GM15510 (cell line): ENCODE measurements around the gene CLASP2.

Experiments used
- POLR2A ChIP-seq: IDR thresholded peaks from 3 replicates; pipeline ENCODE4 v1.6.1; 2011; ENCODE audit warnings: borderline replicate concordance; ENCODE audit not compliant: insufficient read length; ENCODE audit errors: extremely low read depth

The CLASP2 gene

DNA sequence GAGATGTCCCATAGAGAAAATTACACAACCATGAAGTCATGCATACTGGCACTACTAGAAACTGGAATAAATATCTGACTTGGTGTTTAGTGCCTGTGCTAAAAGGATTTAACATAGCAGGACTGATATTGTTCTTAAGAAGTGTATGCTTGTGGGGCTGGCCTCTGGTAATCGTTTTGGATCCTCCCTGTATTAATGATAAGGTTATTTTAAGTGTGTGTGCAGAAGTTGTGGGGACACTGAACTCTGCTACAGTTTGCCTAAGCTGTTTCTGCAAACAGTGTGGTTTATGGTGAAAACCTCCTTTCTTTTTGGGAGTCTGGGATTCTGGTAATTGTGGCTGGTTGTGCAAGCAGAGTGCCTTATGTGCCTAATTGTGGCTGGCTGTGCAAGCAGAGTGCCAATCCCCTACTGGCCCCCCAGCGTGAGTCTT, 120.8 kb downstream of the CLASP2 start:
- TF ChIP-seq POLR2A, result no peak

DNA sequence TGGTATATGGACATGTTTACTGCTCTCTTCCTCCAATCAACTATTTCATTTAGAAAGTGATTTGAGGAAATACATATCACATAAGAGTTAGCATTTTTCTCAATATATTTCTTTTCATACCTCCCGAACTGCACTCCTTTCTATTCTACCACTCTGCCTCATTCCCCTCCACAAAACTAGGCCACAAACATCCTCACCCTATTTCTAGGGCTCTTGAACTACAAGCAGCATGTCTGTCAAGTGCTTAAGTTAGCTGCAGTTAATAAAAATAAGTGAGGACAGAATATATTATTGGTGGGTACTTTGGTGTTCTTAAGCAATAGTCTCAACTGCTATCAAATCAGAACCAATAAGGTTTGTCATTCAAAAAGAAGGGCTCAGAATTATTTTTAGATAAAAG, 125.1 kb downstream of the CLASP2 start:
- TF ChIP-seq POLR2A, result no peak

DNA sequence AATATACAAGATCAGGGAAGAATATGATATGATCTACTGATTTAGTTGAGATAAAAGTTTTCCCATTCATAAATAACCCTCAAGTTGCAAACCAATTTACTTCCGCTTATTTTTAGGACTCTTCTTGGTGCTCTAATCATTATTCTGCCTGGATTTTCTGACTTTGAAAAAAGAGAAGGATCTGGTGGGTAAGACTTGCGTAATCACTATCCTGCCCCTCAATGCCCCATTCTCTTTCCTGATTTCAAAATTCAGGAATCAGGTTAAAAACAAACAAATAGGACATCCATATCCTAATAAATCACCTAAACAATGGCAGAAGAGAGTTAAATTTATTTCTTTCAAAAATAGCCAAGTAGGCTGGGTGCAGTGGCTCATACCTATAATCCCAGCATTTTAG, 127.5 kb downstream of the CLASP2 start:
- TF ChIP-seq POLR2A, result no peak

DNA sequence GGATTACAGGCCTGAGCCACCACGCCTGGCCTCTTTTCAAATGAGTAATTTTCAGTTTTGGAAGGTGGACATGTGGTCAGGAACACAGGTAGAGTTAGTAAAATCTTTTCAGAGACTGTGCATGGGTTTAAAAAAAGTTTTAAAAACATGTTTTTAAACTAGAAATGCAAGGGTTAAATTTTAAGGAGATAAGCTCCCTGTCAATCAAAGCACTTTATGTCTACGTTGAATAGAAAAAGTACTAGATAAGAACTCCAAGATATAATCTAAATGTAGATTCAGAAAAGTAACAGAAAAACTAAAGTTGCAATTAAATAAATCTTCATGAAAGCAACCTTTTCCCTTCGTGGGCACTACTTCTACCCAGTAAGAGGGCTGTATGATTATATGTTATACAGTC, 131.7 kb downstream of the CLASP2 start:
- no peak for TF ChIP-seq POLR2A

DNA sequence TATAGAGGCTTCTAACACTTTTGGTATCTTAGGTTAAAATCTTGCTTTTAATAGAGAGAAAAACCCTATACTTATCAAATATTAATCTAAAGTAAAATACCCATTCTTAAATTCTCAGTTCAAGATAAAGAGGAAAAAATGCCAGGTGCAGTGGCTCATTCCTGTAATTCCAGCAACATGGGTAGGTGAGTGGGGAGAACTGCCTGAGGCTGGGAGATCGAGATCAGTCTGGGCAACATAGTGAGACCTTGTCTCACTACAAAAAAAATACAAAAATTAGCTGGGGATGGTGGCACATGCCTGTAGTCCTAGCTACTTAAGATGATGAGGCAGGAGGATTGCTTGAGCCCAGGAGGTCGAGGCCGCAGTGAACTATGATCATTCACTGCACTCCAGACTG, 135.8 kb downstream of the CLASP2 start:
- no peak for TF ChIP-seq POLR2A

DNA sequence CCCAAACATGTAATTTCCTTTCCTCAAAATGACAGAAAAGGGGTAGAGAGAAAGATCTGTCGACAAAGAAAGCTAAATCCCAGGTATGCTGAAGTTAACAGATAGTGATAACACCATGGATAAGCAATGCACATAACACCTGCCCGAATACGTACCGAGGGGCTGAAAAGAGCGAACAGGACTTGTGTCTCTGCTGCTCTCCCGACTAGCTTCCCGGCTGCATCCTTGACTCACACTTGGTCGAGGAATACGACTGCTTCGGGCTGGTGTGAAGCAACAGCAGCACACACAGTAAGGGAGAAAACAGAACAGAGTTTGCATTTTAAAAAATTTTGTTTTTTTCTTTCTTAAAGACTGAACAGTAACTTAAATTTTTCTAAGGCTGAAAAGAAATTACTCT, 136.4 kb downstream of the CLASP2 start:
- no peak for TF ChIP-seq POLR2A

DNA sequence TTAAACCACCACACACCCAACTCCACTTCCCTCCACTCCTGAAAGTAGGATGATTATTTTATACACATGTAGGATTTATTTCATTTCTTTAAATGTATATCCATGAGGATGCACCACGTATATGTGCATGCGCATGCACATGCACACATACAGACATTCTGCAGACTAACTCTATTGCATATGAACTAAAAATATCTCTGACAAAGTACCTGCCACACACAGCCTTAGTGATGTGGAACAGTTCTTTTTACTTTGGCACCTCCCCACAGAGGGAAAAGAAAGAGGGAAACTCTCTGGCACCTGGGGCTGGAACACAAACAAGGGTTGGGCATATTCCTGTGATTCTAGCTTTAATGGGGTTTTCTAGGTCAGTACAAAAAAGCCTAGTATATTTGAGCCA, 138.2 kb downstream of the CLASP2 start:
- no peak for TF ChIP-seq POLR2A

DNA sequence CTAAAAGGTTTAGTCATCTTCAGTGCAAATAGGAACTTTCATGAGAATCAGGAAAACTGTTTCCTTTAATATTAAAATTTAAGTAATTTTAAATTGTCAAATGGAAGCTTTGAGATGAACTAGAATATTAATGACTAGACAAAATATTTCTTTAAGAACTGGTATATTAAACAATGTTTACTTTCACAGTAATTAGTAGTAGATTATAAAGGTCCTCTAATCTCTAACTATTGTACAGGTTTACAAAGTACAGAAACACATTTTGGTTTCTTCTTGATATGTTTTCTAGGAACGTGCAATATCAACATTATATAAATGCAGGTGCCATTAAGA, 138.9 kb downstream of the CLASP2 start:
- TF ChIP-seq POLR2A, result no peak

DNA sequence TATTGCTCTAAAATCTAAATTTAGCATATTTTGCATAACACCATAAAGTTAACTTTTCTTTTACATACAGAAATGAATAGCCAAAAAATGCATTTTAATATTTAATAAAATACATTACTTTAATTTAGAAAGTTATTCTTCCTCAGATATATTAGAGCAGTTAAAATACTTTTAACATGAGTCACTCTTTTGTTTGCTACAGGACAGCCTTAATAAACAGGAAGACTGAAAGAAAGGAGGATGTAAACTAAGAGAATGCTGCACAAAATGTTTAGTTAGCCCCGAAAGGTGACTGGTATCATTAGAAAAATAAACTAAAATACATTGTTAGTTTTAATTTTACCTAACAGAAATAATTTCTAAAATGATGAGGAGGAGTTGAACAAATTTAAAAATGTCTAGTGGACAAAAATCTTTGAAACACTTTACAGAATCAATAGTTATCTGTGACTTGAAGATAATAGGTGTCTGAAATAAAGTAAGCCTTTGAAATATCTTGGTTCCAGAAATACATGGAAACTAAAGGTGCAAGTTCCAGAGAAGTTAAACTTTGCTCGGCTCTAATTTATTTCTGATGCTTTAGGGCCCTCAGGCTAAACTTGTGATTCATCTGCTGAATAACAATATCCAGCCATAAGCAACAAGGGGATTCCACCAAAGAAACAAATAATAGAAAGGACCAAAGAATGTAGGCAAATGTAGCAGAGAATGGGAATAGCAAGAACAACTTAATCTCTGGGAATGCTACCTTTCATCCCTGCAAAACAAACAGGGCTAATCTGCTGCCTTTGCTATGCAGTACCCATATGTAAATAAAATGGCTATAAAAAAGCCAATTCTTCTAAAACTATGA, 139.5 kb downstream of the CLASP2 start:
- TF ChIP-seq POLR2A, result no peak

DNA sequence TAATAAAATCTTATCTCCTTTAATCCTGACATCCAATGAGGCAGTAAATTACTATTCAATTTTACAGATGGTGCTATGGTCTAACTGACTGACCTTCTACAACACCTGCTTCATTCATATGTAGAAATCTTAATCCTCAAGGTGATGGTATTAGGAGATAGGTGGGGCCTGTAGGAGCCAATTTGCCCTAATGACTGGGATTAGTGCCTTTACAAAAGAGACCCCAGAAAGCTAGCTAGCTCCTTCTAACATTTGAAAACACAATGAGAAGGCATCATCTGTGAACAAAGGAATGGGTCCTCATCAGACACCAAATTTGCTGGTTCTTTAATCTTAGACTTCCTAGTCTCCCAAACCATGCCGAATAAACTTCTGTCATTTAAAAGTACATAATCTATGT, 140.5 kb downstream of the CLASP2 start:
- TF ChIP-seq POLR2A, result no peak

DNA sequence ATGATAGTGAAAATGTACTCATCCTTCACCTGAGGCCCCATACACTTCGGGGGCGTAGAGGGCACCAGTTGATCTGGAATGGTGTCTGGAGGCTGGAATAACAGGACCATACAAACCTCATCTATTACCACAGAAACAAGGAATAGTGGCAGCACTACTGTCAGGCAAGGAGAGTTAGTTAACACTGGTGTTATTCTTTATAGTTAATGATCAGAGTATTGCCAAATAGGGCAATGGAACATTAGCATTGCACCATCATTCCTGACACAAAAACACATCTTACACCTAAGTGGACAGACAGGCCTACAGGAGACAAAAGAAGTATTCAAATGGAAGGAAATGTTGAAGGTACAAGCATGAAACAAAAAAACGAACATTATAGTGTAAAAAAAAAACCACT, 140.9 kb downstream of the CLASP2 start:
- no peak for TF ChIP-seq POLR2A

DNA sequence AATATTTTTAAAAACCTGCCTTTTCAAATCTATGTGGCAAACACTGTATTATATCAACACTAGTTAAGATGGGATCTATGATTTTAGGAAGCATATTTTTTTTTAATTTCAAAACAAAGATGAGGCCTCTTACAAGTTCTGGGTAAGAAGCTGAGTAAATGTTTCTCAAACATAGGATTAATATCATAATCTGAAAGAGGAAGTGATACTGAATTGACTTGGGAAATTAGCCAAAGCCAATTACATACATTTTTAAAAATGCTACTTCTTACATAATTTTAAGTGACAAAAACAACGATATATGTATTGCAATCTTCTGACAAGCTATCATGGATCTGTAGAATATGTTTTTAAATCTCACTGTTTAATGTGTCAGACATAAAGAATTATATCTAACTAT, 142.7 kb downstream of the CLASP2 start:
- no peak for TF ChIP-seq POLR2A

DNA sequence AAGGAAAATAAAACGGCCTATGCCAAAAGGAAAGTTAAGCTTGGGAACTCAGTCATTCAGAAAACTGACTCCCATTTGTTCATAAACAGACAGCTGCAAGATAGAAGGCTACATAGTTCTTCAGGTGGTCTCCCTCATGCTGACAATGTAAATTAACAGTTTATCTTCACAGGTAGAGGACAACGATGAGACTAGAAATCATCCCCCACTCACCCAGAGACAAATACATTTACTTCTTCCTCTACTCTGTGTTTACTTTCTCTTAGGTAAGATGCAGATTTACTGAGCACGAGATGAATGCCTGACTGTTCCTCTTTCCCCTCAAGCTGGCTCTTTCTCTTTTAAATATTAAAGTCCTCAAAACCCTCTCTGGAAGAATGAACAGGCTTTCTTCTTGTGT, 160.2 kb downstream of the CLASP2 start:
- no peak for TF ChIP-seq POLR2A

DNA sequence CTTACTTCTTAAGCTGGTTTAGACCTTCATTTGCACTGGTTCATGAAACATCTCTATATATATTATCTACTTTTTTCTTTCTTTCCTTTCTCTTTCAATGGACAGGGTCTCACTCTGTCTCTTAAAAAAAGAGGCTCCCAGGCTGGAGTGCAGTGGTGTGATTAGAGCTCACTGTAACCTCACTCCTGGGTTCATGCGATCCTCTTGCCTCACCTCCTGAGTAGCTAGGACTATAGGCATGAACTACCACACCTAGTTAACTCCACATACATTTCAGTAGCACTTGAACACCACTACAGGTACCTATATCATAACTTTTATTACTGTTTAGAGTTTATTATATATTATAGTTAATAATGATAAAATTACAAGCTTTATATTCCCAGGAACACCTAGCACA, 160.8 kb downstream of the CLASP2 start:
- TF ChIP-seq POLR2A, result no peak

DNA sequence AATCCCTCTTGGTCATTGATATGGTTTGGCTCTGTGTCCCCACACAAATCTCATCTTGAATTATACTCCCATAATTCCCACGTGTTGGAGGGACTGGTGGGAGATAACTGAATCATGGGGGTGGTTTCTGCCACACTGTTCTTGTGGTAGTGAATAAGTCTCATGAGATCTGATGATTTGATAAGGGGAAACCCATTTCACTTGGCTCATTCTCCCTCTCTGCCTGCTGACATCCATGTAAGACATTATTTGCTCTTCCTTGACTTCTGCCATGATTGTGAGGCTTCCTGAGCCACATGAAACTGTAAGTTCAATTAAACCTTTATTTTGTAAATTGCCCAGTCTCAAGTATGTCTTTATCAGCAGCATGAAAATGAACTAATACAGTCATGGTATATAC, 171.0 kb downstream of the CLASP2 start:
- TF ChIP-seq POLR2A, result no peak

DNA sequence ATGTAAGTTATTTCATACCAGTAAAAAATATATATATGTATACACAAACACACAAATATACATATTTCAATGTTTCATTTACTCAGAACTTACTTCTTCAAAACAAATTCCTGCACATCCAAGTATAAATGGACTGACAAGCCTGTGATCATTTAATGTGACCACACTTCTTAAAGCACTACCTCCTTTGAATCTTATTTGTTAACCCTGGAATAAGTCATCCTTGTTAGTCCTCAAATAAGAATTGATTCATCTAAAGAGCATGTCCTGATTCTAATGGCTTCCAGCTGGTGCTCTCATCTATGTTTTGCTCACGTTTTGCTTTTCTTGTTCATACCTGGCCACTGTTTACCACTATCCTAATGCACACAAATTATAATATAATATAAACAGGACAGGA, 173.9 kb downstream of the CLASP2 start:
- TF ChIP-seq POLR2A, result no peak

DNA sequence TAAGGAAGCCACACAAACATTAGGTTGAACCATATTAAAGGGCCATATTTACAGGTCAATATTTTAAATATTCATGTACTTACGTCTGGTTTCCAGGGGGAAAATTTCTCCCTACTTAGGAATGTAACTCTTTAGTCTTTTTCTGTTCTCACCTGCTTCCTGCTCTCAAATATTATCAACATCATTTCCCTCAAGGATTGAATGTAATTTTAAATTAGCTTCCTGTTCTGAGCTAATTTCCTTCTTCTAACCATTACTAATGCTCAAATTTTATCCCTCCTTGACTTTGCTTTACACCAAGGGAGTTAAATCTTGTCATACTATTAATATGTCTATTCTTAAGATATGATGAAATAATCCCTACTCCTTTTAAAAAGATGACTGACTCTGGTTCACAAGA, 174.5 kb downstream of the CLASP2 start:
- no peak for TF ChIP-seq POLR2A
